ENCODE results near the gene PRUNE2. TPM values are rescaled to one million over a fixed set of nuclear protein-coding genes. Genes with fewer than 3 reads are reported as not detected.

The PRUNE2 gene
- total and polyA plus RNA-seq, 2 of the 8 experiments (the other 6 are each of a cell fraction or from before 2014, with no cell fraction given), result 5.5 to 13.3 TPM

DNA sequence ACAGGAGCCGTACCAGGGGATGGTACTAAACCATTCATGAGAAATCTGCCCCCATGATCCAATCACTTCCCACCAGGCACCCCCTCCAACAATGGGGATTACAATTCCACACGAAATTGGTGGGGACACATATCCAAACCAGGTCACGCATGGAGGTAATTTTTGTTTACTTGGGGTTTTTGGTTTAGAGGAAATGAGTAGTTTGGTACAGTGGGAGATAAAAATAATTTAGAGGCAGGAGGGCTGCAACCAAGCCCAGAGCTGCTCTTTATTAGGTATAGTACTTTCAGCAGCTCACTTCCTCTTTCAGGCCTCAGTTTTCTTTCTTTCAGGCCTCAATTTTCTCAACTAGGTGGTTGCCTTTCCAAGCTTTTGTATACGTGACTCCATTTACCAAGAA lies 23.2 kb downstream of the PRUNE2 start:
- Histone ChIP-seq H3K4me3 (ENCODE audit: extremely low read depth in 1 of 4, insufficient read depth in 2 of 4, low read depth in 3 of 4, low read length in 4 of 4) (no peak overlapping the region), H3K79me1 (ENCODE audit: low read depth, low read length) (no peaks in the 10 kb centered on the region), H4K5ac (ENCODE audit: insufficient read length, low read depth, low read length) (no peak overlapping the region), H3K23me2 (ENCODE audit: low read depth, low read length) (no peaks in the 10 kb centered on the region), H3K27ac (ENCODE audit: low read depth, low read length) (no peak overlapping the region), H4K91ac (replicated peaks; ENCODE audit: insufficient read length, low read length) (no peak overlapping the region), H3K9ac (replicated peaks in 1 of 4; ENCODE audit: extremely low read depth in 1 of 4, low read depth in 3 of 4, low read length in 3 of 4) (no peak overlapping the region), H2BK15ac (ENCODE audit: low read length) (no peak overlapping the region), H2AK5ac (ENCODE audit: low read depth, low read length) (no peak overlapping the region), H2BK5ac (ENCODE audit: low read depth, low read length) (no peak overlapping the region), H3K4ac (replicated peaks; ENCODE audit: insufficient read length, low read depth, low read length) (no peak overlapping the region), H4K8ac (ENCODE audit: extremely low read depth, insufficient read depth, low read length) (no peak overlapping the region), H3K14ac (ENCODE audit: insufficient read length) (no peak overlapping the region), H2BK12ac (ENCODE audit: low read depth, low read length) (no peak overlapping the region), H3K18ac (ENCODE audit: extremely low read depth, low read length) (no peak overlapping the region), H3K36me3 (ENCODE audit: control insufficient read depth in 2 of 4, insufficient read depth in 4 of 4, low read length in 3 of 4) (no peaks in the 10 kb centered on the region), H2BK120ac (replicated peaks; ENCODE audit: low read depth, low read length) (no peak overlapping the region), H3K79me2 (ENCODE audit: control insufficient read depth in 1 of 2, insufficient read depth in 2 of 2, low read length in 2 of 2) (no peaks in the 10 kb centered on the region), H3K4me2 (ENCODE audit: insufficient read depth in 1 of 2, low read depth in 2 of 2, low read length in 2 of 2) (no peak overlapping the region), H2BK20ac (ENCODE audit: low read length) (no peak overlapping the region), H3K27me3 (replicated peaks in 1 of 4; ENCODE audit: control insufficient read depth in 3 of 4, extremely low read depth in 1 of 4, insufficient read depth in 3 of 4, low read length in 3 of 4) (no peaks in the 10 kb centered on the region), H3K4me1 (replicated peaks in 1 of 4; ENCODE audit: control insufficient read depth in 3 of 4, insufficient read depth in 4 of 4, low read length in 3 of 4) (peaks cover 0 to 10% (median 5%) of the 10 kb centered on the region in 4 experiments; a peak in 2 of 7 replicates), H2AFZ (ENCODE audit: low read length) (no peak overlapping the region), H4K20me1 (replicated peaks in 1 of 2; ENCODE audit: control insufficient read depth in 1 of 2, insufficient read depth in 2 of 2, low read length in 2 of 2) (no peaks in the 10 kb centered on the region), H3K9me3 (ENCODE audit: insufficient read depth in 2 of 2, low read depth in 1 of 2, low read length in 1 of 2) (no peaks in the 10 kb centered on the region), H3K23ac (ENCODE audit: insufficient read length) (no peak overlapping the region), H3K56ac (replicated peaks; ENCODE audit: insufficient read length, low read depth, low read length) (no peak overlapping the region)
- TF ChIP-seq JUND (IDR thresholded peaks at IDR 0.05; ENCODE audit: low read length), result no peak
- TF ChIP-seq ASH2L (IDR thresholded peaks at IDR 0.05; ENCODE audit: low read length), result no peak
- no peak for TF ChIP-seq TBP (IDR thresholded peaks at IDR 0.05; ENCODE audit: low read depth, low read length)
- TF ChIP-seq SP1 (IDR thresholded peaks at IDR 0.05; ENCODE audit: low read depth, low read length), result no peak
- no peak for TF ChIP-seq JUN (IDR thresholded peaks at IDR 0.05; ENCODE audit: low read depth, low read length)
- no peak for TF ChIP-seq POLR2AphosphoS5 (IDR thresholded peaks at IDR 0.05; ENCODE audit: low read depth, low read length)
- TF ChIP-seq NRF1 (IDR thresholded peaks at IDR 0.05; ENCODE audit: low read depth, low read length), result no peak
- no peak for TF ChIP-seq CBX5 (IDR thresholded peaks at IDR 0.05; ENCODE audit: low read depth, low read length)
- no peak for TF ChIP-seq BCL11A (IDR thresholded peaks at IDR 0.05; ENCODE audit: low read depth in 2 of 2, low read length in 2 of 2)
- TF ChIP-seq SIN3A (conservative IDR thresholded peaks at IDR 0.05 in 1 of 2, IDR thresholded peaks at IDR 0.05 in 1 of 2; ENCODE audit: low read depth in 1 of 2, low read length in 2 of 2), result no peak
- TF ChIP-seq SP4 (IDR thresholded peaks at IDR 0.05; ENCODE audit: low read length), result no peak
- ChIA-PET CTCF (ENCODE audit: partially characterized antibody) (no interaction called here), POLR2A (ENCODE audit: partially characterized antibody) (interaction anchor here (1.2 kb wide), 1 partner anchor 18 kb away, joined by 3 read pairs; no protein-coding TSS in a partner anchor)
- DNase-seq (ENCODE audit: low read depth in 1 of 2, low spot score in 2 of 2) (no peak), FAIRE-seq (no peak)
- WGBS, 2 experiments (ENCODE audit: extremely low coverage in 1 of 2, insufficient coverage in 1 of 2, insufficient read length in 1 of 2, insufficient replicate concordance in 2 of 2, low coverage in 1 of 2, low lambda C conversion rate in 2 of 2, missing lambda C conversion rate in 1 of 2), result 81% methylated on average over 4 of the region's 4 CpGs; no CpG with 5 or more reads in 1 of the 2 experiments

Data from H1 (cell line).